NCI-H69 (cell line): ENCODE results near the gene SHLD2.
"Not testable (repeated sequence)": the region's sequence is repeated elsewhere in the genome, so short reads cannot be mapped to it uniquely, and the experiment has no call there.

Experiments
- DNase-seq: peaks from one replicate; lab custom pipeline; 2025; lab: John Stamatoyannopoulos, UW

Gene SHLD2

GRCh38 chr10:87094373-87095235, at the start of gene SHLD2, which contains the start of gene GLUD1:
TSS of gene SHLD2 (plus strand) at chr10:87095206. CDS start at chr10:87151355, 56,149 bp downstream.
TSS of gene GLUD1 (minus strand) at chr10:87094843. CDS start at chr10:87094769, 74 bp downstream.
- DNase-seq = peak; percentile 93

- no peak for DNase-seq
Measured at GRCh38 chr10:87045434-87045938, 49.5 kb upstream of the SHLD2 start.

GRCh38 chr10:87053111-87053510, 41.9 kb upstream of the SHLD2 start:
- DNase-seq = peak; percentile 17

GRCh38 chr10:87053577-87054181, 41.3 kb upstream of the SHLD2 start:
- DNase-seq = no peak

GRCh38 chr10:87054373-87055295, 40.4 kb upstream of the SHLD2 start:
- DNase-seq = no peak

- DNase-seq = no peak
Measured at GRCh38 chr10:87058171-87058570, 36.8 kb upstream of the SHLD2 start.

GRCh38 chr10:87059401-87059800, 35.6 kb upstream of the SHLD2 start:
- DNase-seq = no peak

- no peak for DNase-seq
Measured at GRCh38 chr10:87060280-87060928, 34.6 kb upstream of the SHLD2 start.

GRCh38 chr10:87064651-87065050, 30.4 kb upstream of the SHLD2 start:
- no peak for DNase-seq

GRCh38 chr10:87066178-87066577, 28.8 kb upstream of the SHLD2 start:
- DNase-seq = no peak

GRCh38 chr10:87066865-87067264, 28.1 kb upstream of the SHLD2 start:
- DNase-seq = no peak

- DNase-seq = no peak
Measured at GRCh38 chr10:87068281-87068680, 26.7 kb upstream of the SHLD2 start.

- DNase-seq = no peak
Measured at GRCh38 chr10:87072449-87072848, 22.6 kb upstream of the SHLD2 start.

- DNase-seq = not testable (repeated sequence)
Measured at GRCh38 chr10:87076421-87076820, 18.6 kb upstream of the SHLD2 start.

GRCh38 chr10:87079106-87079836, 15.7 kb upstream of the SHLD2 start:
- no peak for DNase-seq

GRCh38 chr10:87080621-87081020, 14.4 kb upstream of the SHLD2 start:
- not testable (repeated sequence) for DNase-seq

GRCh38 chr10:87081574-87081973, 13.4 kb upstream of the SHLD2 start:
- DNase-seq = not testable (repeated sequence)

- peak; percentile 3 for DNase-seq
Measured at GRCh38 chr10:87082219-87082618, 12.8 kb upstream of the SHLD2 start.

GRCh38 chr10:87083576-87084290, 11.3 kb upstream of the SHLD2 start:
- peak; percentile 74 for DNase-seq

GRCh38 chr10:87084291-87084782, 10.7 kb upstream of the SHLD2 start:
- not testable (repeated sequence) for DNase-seq
